GM19372 (cell line): ENCODE measurements around the gene SLIT3.

Source experiments
- ATAC-seq: cut with Tn5 transposase; IDR thresholded peaks from one replicate; pipeline ENCODE4 v1.9.1; 2021; ENCODE audit warnings: mild to moderate bottlenecking, low read depth, moderate library complexity; ENCODE audit not compliant: unreplicated experiment

The SLIT3 gene

GRCh38 chr5:168793841-168794837 lies 506.8 kb downstream of the SLIT3 start:
- ATAC-seq, result no peak

- no peak for ATAC-seq
These were observed 508.3 kb downstream of the SLIT3 start for GRCh38 chr5:168792678-168793077.

GRCh38 chr5:168790671-168791250 lies 510.2 kb downstream of the SLIT3 start:
- ATAC-seq, result no peak

GRCh38 chr5:168790002-168790635 lies 510.8 kb downstream of the SLIT3 start:
- no peak for ATAC-seq

GRCh38 chr5:168788786-168789185 lies 512.2 kb downstream of the SLIT3 start:
- no peak for ATAC-seq

- no peak for ATAC-seq
These were observed 512.8 kb downstream of the SLIT3 start for GRCh38 chr5:168788107-168788506.

- no peak for ATAC-seq
These were observed 514.8 kb downstream of the SLIT3 start for GRCh38 chr5:168786147-168786546.

- no peak for ATAC-seq
These were observed 516.5 kb downstream of the SLIT3 start for GRCh38 chr5:168784454-168784853.

- ATAC-seq, result no peak
These were observed 518.9 kb downstream of the SLIT3 start for GRCh38 chr5:168781941-168782571.

GRCh38 chr5:168780888-168781287 lies 520.1 kb downstream of the SLIT3 start:
- ATAC-seq, result no peak

GRCh38 chr5:168779333-168779732 lies 521.6 kb downstream of the SLIT3 start:
- ATAC-seq, result no peak

GRCh38 chr5:168778536-168778935 lies 522.4 kb downstream of the SLIT3 start:
- no peak for ATAC-seq

- ATAC-seq, result no peak
These were observed 523.3 kb downstream of the SLIT3 start for GRCh38 chr5:168777651-168778050.

GRCh38 chr5:168776070-168776469 lies 524.9 kb downstream of the SLIT3 start:
- ATAC-seq, result no peak

GRCh38 chr5:168773226-168773625 lies 527.7 kb downstream of the SLIT3 start:
- ATAC-seq, result no peak

- ATAC-seq, result no peak
These were observed 528.5 kb downstream of the SLIT3 start for GRCh38 chr5:168772316-168772961.

- no peak for ATAC-seq
These were observed 529.3 kb downstream of the SLIT3 start for GRCh38 chr5:168771678-168772077.

GRCh38 chr5:168770996-168771395 lies 529.9 kb downstream of the SLIT3 start:
- no peak for ATAC-seq

- no peak for ATAC-seq
These were observed 530.9 kb downstream of the SLIT3 start for GRCh38 chr5:168770036-168770498.

- ATAC-seq, result no peak
These were observed 532.8 kb downstream of the SLIT3 start for GRCh38 chr5:168768172-168768571.
